Inferior parietal cortex (tissue), 1 donor: ENCODE data around the gene BORCS6.
"Not testable (repeated sequence)": the region's sequence is repeated elsewhere in the genome, so short reads cannot be mapped to it uniquely, and the experiment has no call there.

Experiments used
- DNase-seq: peaks from one replicate; pipeline ENCODE4 v3.0.0-alpha.2; 2016; ENCODE audit errors: extremely low spot score

Gene BORCS6

DNA sequence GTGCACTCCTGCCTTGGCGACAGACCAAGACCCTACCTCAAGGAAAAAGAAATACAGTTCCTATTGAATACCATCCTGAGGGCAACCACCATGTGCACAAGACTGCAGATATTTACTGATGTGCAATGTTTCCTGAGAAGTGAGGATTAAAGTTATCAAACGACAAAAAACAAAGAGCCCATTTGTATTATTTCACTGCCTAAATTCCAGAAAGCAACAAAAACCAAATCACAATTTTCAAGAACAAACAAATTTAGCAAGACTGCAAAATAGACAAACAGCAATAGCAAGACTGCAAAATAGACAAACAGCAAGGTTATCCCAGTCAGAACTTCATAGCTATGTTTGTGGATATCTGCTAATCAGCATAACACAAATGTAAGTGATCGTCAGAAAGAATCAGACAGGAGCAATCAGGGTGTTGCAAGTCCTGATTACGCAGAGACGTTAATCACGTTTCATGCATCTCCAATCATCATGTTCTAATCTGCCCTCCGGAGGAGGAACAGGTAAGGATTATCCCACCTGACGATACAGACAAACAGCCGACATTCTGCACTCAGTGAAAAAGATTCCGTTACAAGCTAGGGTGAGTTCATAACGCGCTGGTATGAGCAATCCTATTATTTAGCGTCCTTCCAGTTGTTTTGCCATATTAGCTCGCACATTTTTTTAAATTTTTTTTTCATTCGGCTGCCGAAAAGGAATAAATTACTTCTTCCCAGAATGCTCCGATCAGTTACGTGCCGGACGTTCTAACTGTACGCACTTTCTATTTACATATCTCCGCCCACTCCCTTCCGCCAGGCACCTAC lies 16.7 kb downstream of the BORCS6 start:
- peak; percentile 95 for DNase-seq

GRCh38 chr17:8170186-8170585 lies 19.8 kb downstream of the BORCS6 start:
- not testable (repeated sequence) for DNase-seq

GRCh38 chr17:8167526-8167925 lies 22.5 kb downstream of the BORCS6 start:
- DNase-seq, result no peak

- no peak for DNase-seq
These were observed 23.2 kb downstream of the BORCS6 start for GRCh38 chr17:8166731-8167130.

DNA sequence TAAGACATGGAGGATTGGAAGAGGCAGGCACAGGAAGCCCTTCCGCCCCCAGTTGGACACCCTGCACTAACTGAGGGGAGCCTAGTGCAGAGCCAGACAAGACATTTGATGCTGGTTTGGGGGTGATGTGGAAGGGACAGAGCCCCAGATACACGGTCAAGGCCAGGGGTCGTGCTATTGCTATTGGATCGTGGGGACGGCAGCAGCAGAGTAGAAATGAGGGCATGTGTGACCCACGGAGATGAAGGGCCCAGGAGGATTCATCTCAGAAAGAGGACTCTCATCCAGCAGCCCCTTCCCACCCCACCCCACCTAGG lies 25.2 kb downstream of the BORCS6 start:
- DNase-seq, result no peak

DNA sequence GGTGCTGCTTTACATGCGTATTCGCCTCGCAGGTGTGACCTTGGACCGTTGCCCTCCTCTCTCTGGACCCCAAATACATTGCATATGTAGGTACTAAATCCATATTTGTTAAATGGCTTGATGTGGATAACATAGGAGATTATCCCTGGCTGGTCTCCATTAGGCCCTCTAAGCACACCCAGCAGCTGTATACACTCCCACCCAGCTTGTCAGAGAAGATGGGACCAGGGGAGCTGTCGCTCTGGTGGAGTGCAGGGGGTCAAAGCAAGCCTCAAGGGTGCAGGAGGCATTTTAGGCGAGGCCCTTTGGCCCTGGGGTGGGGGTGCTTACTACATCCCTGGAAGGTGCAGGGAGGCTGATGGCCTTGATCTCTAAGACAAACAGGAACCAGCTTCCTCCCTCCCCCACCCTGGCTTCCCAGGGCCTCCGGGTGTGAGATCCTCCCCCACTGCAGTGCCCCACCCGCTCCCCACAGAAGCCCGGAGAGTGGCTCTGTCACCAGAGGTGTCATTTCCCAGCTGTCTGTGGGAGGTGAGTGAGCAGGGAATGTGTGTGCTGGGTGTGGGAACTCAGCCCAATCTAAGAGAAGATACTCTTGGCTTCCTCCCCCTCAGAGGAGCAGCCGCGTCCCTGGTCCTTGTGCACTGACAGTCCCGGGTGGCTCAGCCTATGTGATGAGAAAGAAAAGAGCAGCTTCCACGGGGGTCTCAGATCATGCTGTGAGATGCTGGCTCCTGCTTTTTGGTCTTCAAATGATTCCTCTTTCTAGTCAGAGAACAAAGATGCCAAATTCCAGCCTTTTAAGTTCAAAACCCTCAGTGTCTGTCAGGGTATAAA lies 25.8 kb downstream of the BORCS6 start:
- DNase-seq, result peak; percentile 67

DNA sequence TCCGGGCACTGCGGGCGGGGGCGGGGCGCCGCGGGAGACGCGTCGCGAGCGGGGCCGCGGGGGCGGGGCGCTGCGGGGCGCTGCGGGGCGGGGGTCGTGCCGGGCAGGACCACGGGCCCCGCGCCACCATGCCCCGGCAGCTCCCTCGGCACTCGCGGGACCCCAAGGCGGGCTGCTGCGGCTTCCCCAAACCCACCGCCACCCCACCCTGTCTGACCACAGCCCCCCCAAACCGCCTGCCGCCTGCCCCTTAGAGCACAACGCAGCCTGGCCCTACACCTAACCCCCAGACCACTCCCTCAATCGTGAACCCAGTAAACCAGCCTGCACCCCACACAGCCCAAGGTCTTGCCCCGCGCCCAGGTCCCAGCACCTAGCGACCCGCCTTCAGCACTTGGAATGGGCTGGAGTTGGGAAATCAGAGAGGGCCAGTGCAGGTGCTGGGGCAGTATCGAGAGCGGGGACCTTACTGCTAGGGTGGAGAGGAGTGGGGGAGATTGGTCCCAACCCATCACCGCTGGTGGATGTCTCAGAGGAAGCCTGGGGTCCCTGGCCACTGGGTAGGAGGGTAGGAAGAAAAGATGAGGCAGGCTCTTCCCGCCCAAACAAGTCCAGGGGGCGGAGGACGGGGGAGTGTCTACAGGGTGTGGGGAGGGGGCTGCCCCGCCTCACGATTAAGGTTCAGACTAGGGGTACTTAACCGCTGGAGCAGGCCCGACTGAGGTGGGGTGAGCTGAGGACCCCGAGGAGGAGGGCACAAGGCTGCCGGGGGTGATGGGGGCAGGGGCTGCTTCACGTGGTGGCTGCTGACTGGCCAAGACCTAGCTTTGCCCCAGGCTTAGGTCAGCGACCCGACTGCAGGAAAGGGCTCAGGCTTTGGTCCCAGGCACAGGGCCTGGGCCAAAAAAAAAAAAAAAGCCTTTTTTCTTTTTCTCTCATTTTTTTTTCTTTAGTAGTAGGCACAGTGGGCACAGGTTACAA lies 26.7 kb downstream of the BORCS6 start:
- DNase-seq, result no peak

DNA sequence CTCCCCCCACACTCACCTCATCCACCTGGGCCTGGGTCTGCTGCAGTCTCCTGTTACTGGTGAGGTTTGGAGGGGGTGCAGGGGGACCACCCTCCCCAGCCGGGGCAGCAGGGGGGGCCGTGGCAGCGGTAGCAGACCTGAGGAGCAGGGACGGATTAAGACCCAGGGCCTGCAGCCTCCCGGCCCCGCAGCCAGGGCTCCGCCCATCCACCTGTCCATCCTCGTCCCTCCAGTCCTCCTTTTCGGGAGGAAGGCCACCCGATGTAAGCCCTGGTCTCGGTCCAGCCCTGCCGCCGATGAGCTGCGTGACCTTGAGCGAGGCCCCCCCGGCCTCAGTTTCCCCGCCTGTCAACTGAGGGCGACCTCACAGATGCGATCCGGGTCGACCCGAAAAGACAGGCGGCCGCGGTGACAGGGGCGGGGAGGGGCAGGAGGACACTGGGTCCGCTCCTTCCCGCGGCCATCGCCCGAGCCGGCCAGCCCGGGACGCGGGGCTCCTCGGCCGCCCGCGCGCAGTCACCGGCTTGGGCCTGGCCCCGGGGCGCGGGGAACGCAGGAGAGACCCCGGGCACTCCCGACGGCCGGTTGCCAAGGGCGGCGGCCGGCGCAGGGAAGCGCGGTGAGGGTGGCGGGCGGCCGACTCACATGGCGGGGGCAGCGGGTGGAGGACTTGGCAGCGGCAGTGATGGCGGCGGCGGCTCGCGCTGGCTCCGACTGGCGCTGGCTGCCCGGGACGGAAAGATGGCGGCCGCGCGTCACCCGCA lies 27.6 kb downstream of the BORCS6 start, which contains the start of gene VAMP2:
TSS of gene VAMP2 (minus strand) at position 716 of the 764 bp plus-strand sequence. CDS start at position 647, 69 bp downstream.
- peak; percentile 70 for DNase-seq

- DNase-seq, result no peak
These were observed 28.4 kb downstream of the BORCS6 start for GRCh38 chr17:8161289-8162232.

- DNase-seq, result no peak
These were observed 29.2 kb downstream of the BORCS6 start for GRCh38 chr17:8160741-8161221.

- no peak for DNase-seq
These were observed 29.8 kb downstream of the BORCS6 start for GRCh38 chr17:8160224-8160577.

- no peak for DNase-seq
These were observed 30.3 kb downstream of the BORCS6 start for GRCh38 chr17:8159459-8160223.

GRCh38 chr17:8159032-8159400 lies 31.0 kb downstream of the BORCS6 start:
- no peak for DNase-seq

GRCh38 chr17:8158267-8159031 lies 31.5 kb downstream of the BORCS6 start:
- DNase-seq, result peak; percentile 96

DNA sequence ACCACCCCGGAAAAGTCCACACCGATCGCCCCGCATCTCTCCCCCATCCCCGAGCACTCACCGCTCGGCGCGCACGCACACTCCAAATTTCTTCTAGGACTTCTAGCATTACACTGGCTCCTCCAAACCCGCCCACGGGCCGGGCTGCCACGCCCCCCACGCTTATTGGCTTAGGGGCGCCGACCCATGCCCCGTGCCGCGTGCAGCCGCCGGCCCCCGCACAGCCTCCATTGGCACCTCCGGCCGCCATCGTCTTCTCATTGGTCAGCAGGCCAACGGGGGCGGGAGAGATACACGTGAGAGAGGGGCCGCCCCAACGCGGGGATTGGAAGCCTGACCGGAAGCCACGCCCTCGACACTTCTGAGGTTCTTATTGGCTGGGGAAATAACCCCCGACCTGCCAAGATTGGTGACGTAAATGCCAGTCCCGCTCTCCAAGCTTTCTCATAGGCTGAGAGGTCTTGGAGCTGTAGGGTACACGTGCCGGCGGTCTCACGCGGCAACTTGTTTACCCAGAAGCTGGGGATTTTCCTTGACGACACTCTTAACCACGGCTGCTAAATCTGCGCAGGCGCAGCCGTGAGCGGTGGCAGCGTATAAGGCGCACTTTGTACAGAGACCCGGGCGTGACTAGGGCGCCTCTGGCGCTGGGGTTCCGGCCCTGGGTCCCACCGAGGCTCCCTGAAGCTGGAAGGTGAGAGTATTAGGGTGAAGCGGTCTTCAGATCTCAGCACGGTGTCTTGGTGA lies 33.6 kb downstream of the BORCS6 start:
- DNase-seq, result peak; percentile 99

GRCh38 chr17:8155996-8156245 lies 34.1 kb downstream of the BORCS6 start:
- DNase-seq, result no peak

DNA sequence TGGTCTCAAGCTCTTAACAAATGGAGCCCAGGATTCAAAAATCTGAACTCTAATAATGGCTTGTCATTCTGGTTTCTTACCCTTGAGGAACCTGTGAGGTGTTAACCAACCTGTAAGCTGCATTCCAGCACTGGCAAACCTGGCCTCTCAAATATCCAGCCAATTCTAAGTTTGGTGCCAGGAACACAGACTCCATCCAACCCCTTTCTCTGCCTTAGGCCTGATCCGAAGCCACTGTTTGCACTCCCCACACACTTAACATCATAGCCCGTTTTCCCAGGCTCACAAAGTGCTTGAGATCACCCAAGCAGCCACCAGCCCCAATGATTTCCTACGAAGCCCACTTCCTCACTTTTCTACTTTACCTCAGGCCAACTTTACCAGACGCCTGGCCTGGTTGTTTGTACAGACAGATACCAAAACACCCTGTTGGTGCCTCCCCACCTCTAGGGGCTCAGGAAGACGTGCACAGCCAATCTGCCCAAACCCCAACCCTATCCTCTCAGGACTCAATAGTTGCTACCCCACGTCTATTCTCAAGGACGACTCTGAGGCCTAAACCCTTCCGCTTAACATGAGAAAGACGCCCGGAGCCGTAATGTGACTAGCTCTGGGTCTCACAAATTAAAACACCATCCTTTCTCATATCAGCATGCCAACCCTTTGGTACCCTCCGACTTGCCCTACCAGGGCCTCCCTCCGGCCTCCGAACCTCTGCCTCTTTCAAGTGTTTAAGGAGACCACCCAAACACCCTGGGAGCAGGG lies 34.6 kb downstream of the BORCS6 start:
- no peak for DNase-seq
